HG03045 (cell line): ENCODE measurements around the gene ZNF879.

Experiments used
- ATAC-seq: cut with Tn5 transposase; IDR thresholded peaks from one replicate; pipeline ENCODE4 v1.9.1; 2021; ENCODE audit warnings: mild to moderate bottlenecking, moderate library complexity; ENCODE audit not compliant: unreplicated experiment

Gene ZNF879

GRCh38 chr5:179006564-179006963 is 17.0 kb upstream of the ZNF879 start:
- no peak for ATAC-seq

- no peak for ATAC-seq
Measured at GRCh38 chr5:179008667-179009066, 14.9 kb upstream of the ZNF879 start.

GRCh38 chr5:179033004-179033580 is 9.5 kb downstream of the ZNF879 start:
- ATAC-seq: no peak

GRCh38 chr5:179044765-179045164 is 21.2 kb downstream of the ZNF879 start:
- no peak for ATAC-seq

- ATAC-seq: no peak
Measured at GRCh38 chr5:179051784-179052183, 28.2 kb downstream of the ZNF879 start.

- no peak for ATAC-seq
Measured at GRCh38 chr5:179054036-179054785, 30.6 kb downstream of the ZNF879 start.

GRCh38 chr5:179054876-179055275 is 31.3 kb downstream of the ZNF879 start:
- ATAC-seq: no peak

- ATAC-seq: no peak
Measured at GRCh38 chr5:179055436-179055835, 31.8 kb downstream of the ZNF879 start.

- no peak for ATAC-seq
Measured at GRCh38 chr5:179055841-179056240, 32.2 kb downstream of the ZNF879 start.

GRCh38 chr5:179060116-179061008 is 36.8 kb downstream of the ZNF879 start, which contains the start of gene ZNF354C:
ZNF354C (plus strand) TSS chr5:179060373; CDS start chr5:179062069, 1,696 bp downstream.
- ATAC-seq: no peak

GRCh38 chr5:179061025-179061424 is 37.4 kb downstream of the ZNF879 start:
- ATAC-seq: no peak

- no peak for ATAC-seq
Measured at GRCh38 chr5:179065703-179066102, 42.1 kb downstream of the ZNF879 start.

GRCh38 chr5:179079165-179079987 is 55.8 kb downstream of the ZNF879 start:
- ATAC-seq: no peak

GRCh38 chr5:179080724-179081123 is 57.1 kb downstream of the ZNF879 start:
- ATAC-seq: no peak
